PC-3 (cell line): Measurements from ENCODE around the gene ARHGAP22. TPM values are rescaled to one million over a fixed set of nuclear protein-coding genes. Genes with fewer than 3 reads are reported as not detected.

Experiments
- ATAC-seq: fragments of 200-7000 bp; cut with Tn5 transposase; 2 replicates; pipeline ENCODE4 v1.9.1; 2020; ENCODE audit warnings: mild to moderate bottlenecking, moderate library complexity
- BruUV-seq: library from RNA; stranded (reverse); fragments of 400-500 nt; replicated peaks from 2 replicates; lab custom pipeline; 2021; lab: Mats Ljungman, UMichigan
- CTCF ChIA-PET: fragments of 300-600 bp; sonication (Branson Sonifier 250); formaldehyde crosslinking; loops from one replicate; lab custom pipeline; 2022; ENCODE audit warnings: antibody characterized with exemption; lab: Charles Lee
- POLR2A ChIA-PET: fragments of 300-600 bp; sonication (Branson Sonifier 250); formaldehyde crosslinking; loops from one replicate; lab custom pipeline; 2022; ENCODE audit warnings: antibody characterized with exemption; ENCODE audit not compliant: unreplicated experiment; lab: Charles Lee
- DNase-seq: peaks from one replicate; pipeline ENCODE4 v3.0.0-alpha.2; 2015
- H2AFZ ChIP-seq: fragments of 300-600 bp; sonication (generic); 2 replicates; pipeline ENCODE4 v1.6.0; 2016; ENCODE audit warnings: antibody characterized with exemption, low read length
- H3F3A ChIP-seq: fragments of 300-600 bp; sonication (generic); one replicate; pipeline ENCODE4 v1.6.0; 2017; ENCODE audit warnings: antibody characterized with exemption, low read length, control low read depth, mild to moderate bottlenecking; ENCODE audit not compliant: unreplicated experiment
- H3K27ac ChIP-seq: fragments of 300-600 bp; sonication (generic); 2 replicates; pipeline ENCODE4 v1.5.1; 2016; ENCODE audit warnings: mild to moderate bottlenecking, low read length
- H3K27me3 ChIP-seq: fragments of 300-600 bp; sonication (generic); 2 replicates; pipeline ENCODE4 v1.6.1; 2016; ENCODE audit warnings: low read length, mixed read lengths
- H3K36me3 ChIP-seq: fragments of 300-600 bp; sonication (generic); 2 replicates; pipeline ENCODE4 v1.6.1; 2016; ENCODE audit warnings: low read depth, mixed run types, low read length, mixed read lengths
- H3K4me1 ChIP-seq: fragments of 300-600 bp; sonication (generic); 2 replicates; pipeline ENCODE4 v1.5.1; 2016; ENCODE audit warnings: low read length; ENCODE audit not compliant: insufficient read depth
- H3K4me2 ChIP-seq: fragments of 300-600 bp; sonication (generic); 2 replicates; pipeline ENCODE4 v1.6.0; 2016; ENCODE audit warnings: low read length
- H3K4me3 ChIP-seq: fragments of 300-600 bp; sonication (generic); 2 replicates; pipeline ENCODE4 v1.5.1; 2016; ENCODE audit warnings: mild to moderate bottlenecking, low read length, mixed read lengths
- H3K79me2 ChIP-seq: fragments of 300-600 bp; sonication (generic); 2 replicates; pipeline ENCODE4 v1.6.1; 2017; ENCODE audit warnings: low read length, mixed read lengths
- H3K9ac ChIP-seq: fragments of 300-600 bp; sonication (generic); 2 replicates; pipeline ENCODE4 v1.6.0; 2016; ENCODE audit warnings: mild to moderate bottlenecking, low read length
- H3K9me2 ChIP-seq: fragments of 300-600 bp; sonication (generic); replicated peaks from 2 replicates; pipeline ENCODE4 v1.6.1; 2016; ENCODE audit warnings: mixed run types, low read length, mixed read lengths
- H3K9me3 ChIP-seq: fragments of 300-600 bp; sonication (generic); 2 replicates; pipeline ENCODE4 v1.6.1; 2016; ENCODE audit warnings: low read length, mixed read lengths
- H4K20me1 ChIP-seq: fragments of 300-600 bp; sonication (generic); 2 replicates; pipeline ENCODE4 v1.6.1; 2016; ENCODE audit warnings: low read length, mixed read lengths
- EZH2 ChIP-seq: fragments of 300-600 bp; sonication (generic); IDR thresholded peaks from one replicate; pipeline ENCODE4 v1.6.1; 2017; ENCODE audit warnings: antibody characterized with exemption, mild to moderate bottlenecking, low read length; ENCODE audit not compliant: unreplicated experiment
- EZH2phosphoT487 ChIP-seq: fragments of 300-600 bp; sonication (generic); IDR thresholded peaks from 2 replicates; pipeline ENCODE4 v1.6.1; 2018; ENCODE audit warnings: mild to moderate bottlenecking, antibody characterized with exemption, low read length, borderline replicate concordance
- intact Hi-C: fragments of 100-400 bp; cut with micrococcal nuclease; formaldehyde crosslinking; loops from 2 replicates; pipeline ENCODE4 v1.9.0; 2023
- total RNA-seq: library from RNA; depleted of rRNA; stranded (reverse); fragments of >200 nt; gene quantifications from 2 replicates; pipeline ENCODE4 v1.2.3, GENCODE V29; 2014
- TF ChIP-seq, protein P1 (sequence below): fragments of 300-600 bp; sonication (generic); conservative IDR thresholded peaks from 2 replicates; pipeline ENCODE4 v1.5.1; 2017; ENCODE audit warnings: antibody characterized with exemption, low read depth, mild to moderate bottlenecking, low read length

Gene ARHGAP22
- total RNA-seq, 1 experiment from 2014 or later = 12.2 TPM

DNA sequence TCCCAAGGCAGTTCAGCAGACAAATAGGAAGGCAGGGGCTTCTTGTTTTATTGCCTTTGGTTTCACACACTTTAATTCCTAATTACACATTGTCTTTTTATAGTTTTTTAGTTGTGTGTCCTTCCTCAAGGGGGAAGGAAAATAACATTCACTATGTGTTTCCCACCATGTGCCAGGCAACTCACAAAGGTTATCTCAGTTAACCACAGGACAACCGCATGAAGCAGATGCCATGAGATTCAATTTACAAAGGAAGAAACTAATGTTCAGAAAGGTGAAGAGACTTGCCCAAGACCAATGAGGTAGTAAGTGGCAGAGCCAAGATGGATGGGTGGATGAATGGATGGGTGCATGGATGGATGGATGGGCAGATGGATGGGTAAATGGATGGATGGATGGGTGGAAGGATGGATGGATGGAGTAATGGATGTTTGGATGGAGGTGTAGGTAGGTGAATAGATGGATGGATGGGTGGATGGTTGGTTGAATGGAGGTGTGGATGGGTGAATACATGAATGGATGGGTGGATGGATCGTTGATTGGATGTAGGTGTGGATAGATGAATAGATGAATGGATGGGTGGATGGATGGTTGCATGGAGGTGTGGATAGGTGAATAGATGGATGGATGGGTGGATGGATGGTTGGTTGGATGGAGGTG is 77.9 kb downstream of the ARHGAP22 start:
- Histone ChIP-seq H3K9me3 (no peaks in the 10 kb centered on the region), H3F3A (no peaks in the 10 kb centered on the region), H3K36me3 (no peaks in the 10 kb centered on the region), H3K27ac (no peak overlapping the region), H3K9me2 (no peaks in the 10 kb centered on the region), H2AFZ (no peak overlapping the region), H3K4me3 (no peak overlapping the region), H3K79me2 (no peaks in the 10 kb centered on the region), H3K4me2 (no peak overlapping the region), H3K4me1 (peaks cover 4% of the 10 kb centered on the region; the same call in 1 of the 2 replicates), H4K20me1 (no peaks in the 10 kb centered on the region), H3K27me3 (peaks cover 4% of the 10 kb centered on the region; the same call in 1 of the 2 replicates), H3K9ac (no peak overlapping the region)
- POLR2A ChIA-PET = no interaction called here
- no TSS peak for BruUV-seq
- intact Hi-C loops = no loop called here
- ATAC-seq (no peak), DNase-seq (no peak)
- CTCF ChIA-PET = no interaction called here
- TF ChIP-seq EZH2phosphoT487 = no peak
- TF ChIP-seq, protein P1, sequence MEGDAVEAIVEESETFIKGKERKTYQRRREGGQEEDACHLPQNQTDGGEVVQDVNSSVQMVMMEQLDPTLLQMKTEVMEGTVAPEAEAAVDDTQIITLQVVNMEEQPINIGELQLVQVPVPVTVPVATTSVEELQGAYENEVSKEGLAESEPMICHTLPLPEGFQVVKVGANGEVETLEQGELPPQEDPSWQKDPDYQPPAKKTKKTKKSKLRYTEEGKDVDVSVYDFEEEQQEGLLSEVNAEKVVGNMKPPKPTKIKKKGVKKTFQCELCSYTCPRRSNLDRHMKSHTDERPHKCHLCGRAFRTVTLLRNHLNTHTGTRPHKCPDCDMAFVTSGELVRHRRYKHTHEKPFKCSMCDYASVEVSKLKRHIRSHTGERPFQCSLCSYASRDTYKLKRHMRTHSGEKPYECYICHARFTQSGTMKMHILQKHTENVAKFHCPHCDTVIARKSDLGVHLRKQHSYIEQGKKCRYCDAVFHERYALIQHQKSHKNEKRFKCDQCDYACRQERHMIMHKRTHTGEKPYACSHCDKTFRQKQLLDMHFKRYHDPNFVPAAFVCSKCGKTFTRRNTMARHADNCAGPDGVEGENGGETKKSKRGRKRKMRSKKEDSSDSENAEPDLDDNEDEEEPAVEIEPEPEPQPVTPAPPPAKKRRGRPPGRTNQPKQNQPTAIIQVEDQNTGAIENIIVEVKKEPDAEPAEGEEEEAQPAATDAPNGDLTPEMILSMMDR = no peak
- no peak for TF ChIP-seq EZH2

DNA sequence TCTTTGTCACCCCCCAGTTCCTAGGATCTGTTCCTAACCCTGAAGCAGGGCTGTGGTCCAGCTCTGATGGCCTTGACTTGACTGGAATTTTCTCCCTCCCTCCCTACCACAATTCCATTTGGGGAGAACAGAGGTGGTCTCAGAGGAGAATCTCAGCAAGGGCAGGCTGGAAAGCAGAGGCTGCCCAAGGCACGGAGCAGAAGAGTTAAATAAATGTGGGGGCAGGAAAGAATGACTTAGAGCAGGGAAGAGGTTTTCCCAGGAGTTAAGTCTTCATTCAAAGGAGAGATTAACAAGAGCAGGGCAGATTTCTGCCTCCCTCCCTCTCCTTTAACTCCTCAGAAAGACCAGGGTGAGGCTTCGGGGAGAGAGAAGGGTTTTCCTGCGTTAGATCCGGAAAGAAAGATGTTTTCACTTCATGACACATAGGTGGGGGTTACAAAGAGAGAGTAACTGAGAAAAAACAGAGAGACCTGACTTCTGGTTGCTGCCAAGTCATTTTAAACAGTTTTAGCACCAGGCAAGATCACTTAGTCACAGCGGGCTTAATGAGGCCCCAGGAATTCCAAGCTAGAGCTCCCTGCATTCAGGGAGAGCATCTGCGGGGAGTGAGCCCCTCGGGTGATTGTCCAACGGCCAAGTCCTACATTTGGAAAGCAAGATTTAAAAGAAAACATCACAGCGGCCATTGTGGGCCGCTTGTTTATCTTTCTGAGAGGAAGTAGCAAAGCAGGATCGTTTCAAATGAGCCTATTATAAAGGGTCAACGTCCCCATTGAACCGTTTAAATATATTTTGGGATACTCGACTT is 78.7 kb downstream of the ARHGAP22 start:
- no peaks in the 10 kb centered on the region for H3F3A ChIP-seq
- CTCF ChIA-PET = interaction anchor here (0.6 kb wide), 1 partner anchor 130 kb away, joined by 4 read pairs; no protein-coding TSS in a partner anchor
- no peaks in the 10 kb centered on the region for H3K36me3 ChIP-seq
- ATAC-seq (no peak), DNase-seq (no peak)
- no peaks in the 10 kb centered on the region for H4K20me1 ChIP-seq
- intact Hi-C loops = no loop called here
- H3K79me2 ChIP-seq = no peaks in the 10 kb centered on the region
- POLR2A ChIA-PET = no interaction called here
- H3K27ac ChIP-seq = no peak overlapping the region
- H3K4me3 ChIP-seq = no peak overlapping the region
- no peaks in the 10 kb centered on the region for H3K9me3 ChIP-seq
- BruUV-seq = no TSS peak
- TF ChIP-seq, protein P1 = no peak
- no peak for TF ChIP-seq EZH2phosphoT487
- TF ChIP-seq EZH2 = no peak
- peaks cover 4% of the 10 kb centered on the region; the same call in 1 of the 2 replicates for H3K27me3 ChIP-seq
- H3K9ac ChIP-seq = no peak overlapping the region
- H3K4me1 ChIP-seq = peaks cover 4% of the 10 kb centered on the region; the same call in 1 of the 2 replicates
- H2AFZ ChIP-seq = no peak overlapping the region
- H3K4me2 ChIP-seq = no peak overlapping the region
- no peaks in the 10 kb centered on the region for H3K9me2 ChIP-seq
